ENCODE data around the gene BHMT2.

BHMT2 gene

GRCh38 chr5:79035237-79035636 is 34.3 kb upstream of the BHMT2 start:
- H3K9ac ChIP-seq (ENCODE audit: low read depth, low read length, poor library complexity) = no peak overlapping the region
- H3K4ac ChIP-seq (ENCODE audit: low read length) = no peak overlapping the region
- H3K4me1 ChIP-seq (ENCODE audit: control insufficient read depth in 2 of 2, insufficient read depth in 1 of 2, low read depth in 1 of 2, low read length in 2 of 2) = peaks cover 0 to 1% of the 10 kb centered on the region in 2 donors
- no peaks in the 10 kb centered on the region for H3K79me1 ChIP-seq (ENCODE audit: low read depth, low read length)
- no peaks in the 10 kb centered on the region for H3K9me3 ChIP-seq (replicated peaks in 1 of 2; ENCODE audit: control insufficient read depth in 2 of 2, insufficient read depth in 1 of 2, low read depth in 1 of 2, low read length in 2 of 2)
- no peaks in the 10 kb centered on the region for H3K36me3 ChIP-seq (replicated peaks in 1 of 2; ENCODE audit: control insufficient read depth in 2 of 2, insufficient read depth in 2 of 2, low read length in 2 of 2)
- no peak overlapping the region for H3K18ac ChIP-seq (ENCODE audit: low read length)
- no peak overlapping the region for H2AFZ ChIP-seq (ENCODE audit: low read length)
- H3K27ac ChIP-seq (replicated peaks; ENCODE audit: low read length) = no peak overlapping the region
- no peak overlapping the region for H3K4me3 ChIP-seq (ENCODE audit: low read length in 2 of 2)
- H2AK5ac ChIP-seq (ENCODE audit: low read depth, low read length) = no peak overlapping the region
- no peak overlapping the region for H3K4me2 ChIP-seq (ENCODE audit: insufficient read depth, low read length, poor library complexity, severe bottlenecking)
- no peak overlapping the region for H2BK120ac ChIP-seq (ENCODE audit: low read depth, low read length)
- peaks cover 0 to 1% (median 0%) of the 10 kb centered on the region in 3 experiments for H3K27me3 ChIP-seq (ENCODE audit: control insufficient read depth in 3 of 3, insufficient read depth in 3 of 3, low read depth in 1 of 3, low read length in 3 of 3)
- H2BK15ac ChIP-seq (ENCODE audit: low read length) = no peak overlapping the region
- H4K91ac ChIP-seq (ENCODE audit: low read depth, low read length, poor library complexity) = no peak overlapping the region
- no peak overlapping the region for H3K23ac ChIP-seq (ENCODE audit: low read depth, low read length, poor library complexity)
- H2BK5ac ChIP-seq (ENCODE audit: low read length) = no peak overlapping the region
- H2BK12ac ChIP-seq (ENCODE audit: low read length) = no peak overlapping the region
- no peak overlapping the region for H3K14ac ChIP-seq (ENCODE audit: low read length)
- no CpG with 5 or more reads among the region's 3 CpGs for WGBS, 2 donors (ENCODE audit: extremely low coverage in 2 of 2, insufficient read length in 2 of 2, insufficient replicate concordance in 1 of 2)
- no peak for DNase-seq (ENCODE audit: low spot score)
- no peak overlapping the region for H4K8ac ChIP-seq (ENCODE audit: low read depth, low read length)

GRCh38 chr5:79036769-79037168 is 32.8 kb upstream of the BHMT2 start:
- no peaks in the 10 kb centered on the region for H3K9me3 ChIP-seq (replicated peaks in 1 of 2; ENCODE audit: control insufficient read depth in 2 of 2, insufficient read depth in 1 of 2, low read depth in 1 of 2, low read length in 2 of 2)
- H3K27ac ChIP-seq (replicated peaks; ENCODE audit: low read length) = no peak overlapping the region
- no peak overlapping the region for H2BK12ac ChIP-seq (ENCODE audit: low read length)
- H3K9ac ChIP-seq (ENCODE audit: low read depth, low read length, poor library complexity) = no peak overlapping the region
- no peak overlapping the region for H3K4ac ChIP-seq (ENCODE audit: low read length)
- no peak overlapping the region for H3K14ac ChIP-seq (ENCODE audit: low read length)
- no peaks in the 10 kb centered on the region for H3K36me3 ChIP-seq (replicated peaks in 1 of 2; ENCODE audit: control insufficient read depth in 2 of 2, insufficient read depth in 2 of 2, low read length in 2 of 2)
- no peak overlapping the region for H2AFZ ChIP-seq (ENCODE audit: low read length)
- DNase-seq (ENCODE audit: low spot score) = no peak
- no peak overlapping the region for H4K91ac ChIP-seq (ENCODE audit: low read depth, low read length, poor library complexity)
- H3K18ac ChIP-seq (ENCODE audit: low read length) = no peak overlapping the region
- H2BK15ac ChIP-seq (ENCODE audit: low read length) = no peak overlapping the region
- no peak overlapping the region for H3K4me2 ChIP-seq (ENCODE audit: insufficient read depth, low read length, poor library complexity, severe bottlenecking)
- no peaks in the 10 kb centered on the region for H3K4me1 ChIP-seq (ENCODE audit: control insufficient read depth in 2 of 2, insufficient read depth in 1 of 2, low read depth in 1 of 2, low read length in 2 of 2)
- H2AK5ac ChIP-seq (ENCODE audit: low read depth, low read length) = no peak overlapping the region
- H3K79me1 ChIP-seq (ENCODE audit: low read depth, low read length) = no peaks in the 10 kb centered on the region
- no peak overlapping the region for H3K4me3 ChIP-seq (ENCODE audit: low read length in 2 of 2)
- whole genome bisulfite sequencing, 2 donors (ENCODE audit: extremely low coverage in 2 of 2, insufficient read length in 2 of 2, insufficient replicate concordance in 1 of 2) = no CpG with 5 or more reads among the region's 2 CpGs
- no peak overlapping the region for H3K23ac ChIP-seq (ENCODE audit: low read depth, low read length, poor library complexity)
- H4K8ac ChIP-seq (ENCODE audit: low read depth, low read length) = no peak overlapping the region
- H3K27me3 ChIP-seq (ENCODE audit: control insufficient read depth in 3 of 3, insufficient read depth in 3 of 3, low read depth in 1 of 3, low read length in 3 of 3) = peaks cover 0 to 1% (median 0%) of the 10 kb centered on the region in 3 experiments
- no peak overlapping the region for H2BK120ac ChIP-seq (ENCODE audit: low read depth, low read length)
- no peak overlapping the region for H2BK5ac ChIP-seq (ENCODE audit: low read length)

GRCh38 chr5:79042188-79042587 is 27.4 kb upstream of the BHMT2 start:
- Histone ChIP-seq H4K8ac (ENCODE audit: low read depth, low read length) (no peak overlapping the region), H2BK12ac (ENCODE audit: low read length) (no peak overlapping the region), H2BK120ac (ENCODE audit: low read depth, low read length) (no peak overlapping the region), H3K79me1 (ENCODE audit: low read depth, low read length) (no peaks in the 10 kb centered on the region), H3K4me1 (ENCODE audit: control insufficient read depth in 2 of 2, insufficient read depth in 1 of 2, low read depth in 1 of 2, low read length in 2 of 2) (no peaks in the 10 kb centered on the region), H4K91ac (ENCODE audit: low read depth, low read length, poor library complexity) (no peak overlapping the region), H3K27ac (replicated peaks; ENCODE audit: low read length) (no peak overlapping the region), H3K14ac (ENCODE audit: low read length) (no peak overlapping the region), H2BK15ac (ENCODE audit: low read length) (no peak overlapping the region), H3K9me3 (replicated peaks in 1 of 2; ENCODE audit: control insufficient read depth in 2 of 2, insufficient read depth in 1 of 2, low read depth in 1 of 2, low read length in 2 of 2) (no peaks in the 10 kb centered on the region), H3K9ac (ENCODE audit: low read depth, low read length, poor library complexity) (no peak overlapping the region), H3K4me2 (ENCODE audit: insufficient read depth, low read length, poor library complexity, severe bottlenecking) (no peak overlapping the region), H2BK5ac (ENCODE audit: low read length) (no peak overlapping the region), H2AK5ac (ENCODE audit: low read depth, low read length) (no peak overlapping the region), H3K18ac (ENCODE audit: low read length) (no peak overlapping the region), H3K27me3 (ENCODE audit: control insufficient read depth in 3 of 3, insufficient read depth in 3 of 3, low read depth in 1 of 3, low read length in 3 of 3) (peaks cover 0 to 3% (median 0%) of the 10 kb centered on the region in 3 experiments), H3K23ac (ENCODE audit: low read depth, low read length, poor library complexity) (no peak overlapping the region), H2AFZ (ENCODE audit: low read length) (no peak overlapping the region), H3K4ac (ENCODE audit: low read length) (no peak overlapping the region), H3K36me3 (replicated peaks in 1 of 2; ENCODE audit: control insufficient read depth in 2 of 2, insufficient read depth in 2 of 2, low read length in 2 of 2) (no peaks in the 10 kb centered on the region), H3K4me3 (ENCODE audit: low read length in 2 of 2) (no peak overlapping the region)
- DNase-seq (ENCODE audit: low spot score) = no peak
- no CpG with 5 or more reads among the region's 3 CpGs for WGBS, 2 donors (ENCODE audit: extremely low coverage in 2 of 2, insufficient read length in 2 of 2, insufficient replicate concordance in 1 of 2)

GRCh38 chr5:79047199-79047598 is 22.4 kb upstream of the BHMT2 start:
- H3K9ac ChIP-seq (ENCODE audit: low read depth, low read length, poor library complexity) = no peak overlapping the region
- no peak overlapping the region for H4K8ac ChIP-seq (ENCODE audit: low read depth, low read length)
- H2BK15ac ChIP-seq (ENCODE audit: low read length) = no peak overlapping the region
- peaks cover 0 to 2% of the 10 kb centered on the region in 2 donors for H3K4me1 ChIP-seq (ENCODE audit: control insufficient read depth in 2 of 2, insufficient read depth in 1 of 2, low read depth in 1 of 2, low read length in 2 of 2)
- no peak overlapping the region for H4K91ac ChIP-seq (ENCODE audit: low read depth, low read length, poor library complexity)
- no peak overlapping the region for H3K18ac ChIP-seq (ENCODE audit: low read length)
- H2AFZ ChIP-seq (ENCODE audit: low read length) = no peak overlapping the region
- H2BK12ac ChIP-seq (ENCODE audit: low read length) = no peak overlapping the region
- peaks cover 0 to 6% (median 0%) of the 10 kb centered on the region in 3 experiments for H3K27me3 ChIP-seq (ENCODE audit: control insufficient read depth in 3 of 3, insufficient read depth in 3 of 3, low read depth in 1 of 3, low read length in 3 of 3)
- no peak overlapping the region for H3K14ac ChIP-seq (ENCODE audit: low read length)
- H3K36me3 ChIP-seq (replicated peaks in 1 of 2; ENCODE audit: control insufficient read depth in 2 of 2, insufficient read depth in 2 of 2, low read length in 2 of 2) = no peaks in the 10 kb centered on the region
- H3K4ac ChIP-seq (ENCODE audit: low read length) = no peak overlapping the region
- H3K23ac ChIP-seq (ENCODE audit: low read depth, low read length, poor library complexity) = no peak overlapping the region
- no CpG with 5 or more reads among the region's 3 CpGs for WGBS, 2 donors (ENCODE audit: extremely low coverage in 2 of 2, insufficient read length in 2 of 2, insufficient replicate concordance in 1 of 2)
- no peak overlapping the region for H2AK5ac ChIP-seq (ENCODE audit: low read depth, low read length)
- H3K79me1 ChIP-seq (ENCODE audit: low read depth, low read length) = no peaks in the 10 kb centered on the region
- H3K27ac ChIP-seq (replicated peaks; ENCODE audit: low read length) = no peak overlapping the region
- H2BK120ac ChIP-seq (ENCODE audit: low read depth, low read length) = no peak overlapping the region
- H2BK5ac ChIP-seq (ENCODE audit: low read length) = no peak overlapping the region
- no peak overlapping the region for H3K4me3 ChIP-seq (ENCODE audit: low read length in 2 of 2)
- peaks cover 0 to 3% of the 10 kb centered on the region in 2 donors for H3K9me3 ChIP-seq (replicated peaks in 1 of 2; ENCODE audit: control insufficient read depth in 2 of 2, insufficient read depth in 1 of 2, low read depth in 1 of 2, low read length in 2 of 2)
- DNase-seq (ENCODE audit: low spot score) = no peak
- H3K4me2 ChIP-seq (ENCODE audit: insufficient read depth, low read length, poor library complexity, severe bottlenecking) = no peak overlapping the region

Measured in neuronal stem cell (in vitro differentiated cells).